Activated T-cell treated with anti-CD3 and anti-CD28 coated beads, Interleukin-2, amount 50 U/mL, for 4 hours (primary cell): ENCODE data around the gene POLR3B. TPM values are rescaled to one million over a fixed set of nuclear protein-coding genes. Genes with fewer than 3 reads are reported as not detected.

ENCODE experiments used
- ATAC-seq, 2 donors: fragments of 200-7000 bp; cut with Tn5 transposase; one replicate each; pipeline ENCODE4 v1.10.0; 2021
- DNase-seq: peaks from one replicate; pipeline ENCODE4 v3.0.0-alpha.2; 2020
- H3K27me3 Mint-ChIP-seq: one replicate; pipeline ENCODE4 v1.8.0; 2021; ENCODE audit warnings: low read depth, mixed read lengths
- H3K36me3 Mint-ChIP-seq: one replicate; pipeline ENCODE4 v1.8.0; 2022; ENCODE audit warnings: mixed read lengths; ENCODE audit not compliant: insufficient read depth
- H3K4me1 Mint-ChIP-seq: one replicate; pipeline ENCODE4 v1.8.0; 2021; ENCODE audit warnings: low read depth, mixed read lengths
- H3K4me3 Mint-ChIP-seq: one replicate; pipeline ENCODE4 v1.8.0; 2021; ENCODE audit warnings: mild to moderate bottlenecking, moderate library complexity, mixed read lengths
- H3K9me3 Mint-ChIP-seq: one replicate; pipeline ENCODE4 v1.8.0; 2021; ENCODE audit warnings: mixed read lengths
- total RNA-seq, 3 donors: library from RNA; stranded (reverse); gene quantifications; one replicate each; pipeline ENCODE4 v1.2.1, GENCODE V29; 2021

Gene POLR3B
- total RNA-seq, 3 donors from 2014 or later = 17.8 to 18.8 (median 18.2) TPM

- H3K9me3 Mint-ChIP-seq = peaks cover 17% of the 10 kb centered on the region
- DNase-seq = no peak
- no peak overlapping the region for H3K4me3 Mint-ChIP-seq
- no peak for ATAC-seq
- peaks cover under 1% of the 10 kb centered on the region for H3K27me3 Mint-ChIP-seq
- no peaks in the 10 kb centered on the region for H3K4me1 Mint-ChIP-seq
- peaks cover 2% of the 10 kb centered on the region for H3K36me3 Mint-ChIP-seq
Observed at GRCh38 chr12:106541201-106541600, 183.7 kb downstream of the POLR3B start.

GRCh38 chr12:106551410-106551809, 193.9 kb downstream of the POLR3B start:
- no peak for ATAC-seq
- Mint-ChIP-seq H3K9me3 (peaks cover 17% of the 10 kb centered on the region), H3K27me3 (peaks cover 25% of the 10 kb centered on the region), H3K4me3 (no peak overlapping the region), H3K4me1 (no peaks in the 10 kb centered on the region), H3K36me3 (no peaks in the 10 kb centered on the region)
- DNase-seq = no peak

- H3K9me3 Mint-ChIP-seq = peaks cover 20% of the 10 kb centered on the region
- ATAC-seq = no peak
- H3K4me1 Mint-ChIP-seq = no peaks in the 10 kb centered on the region
- DNase-seq = no peak
- H3K36me3 Mint-ChIP-seq = no peaks in the 10 kb centered on the region
- peaks cover 25% of the 10 kb centered on the region for H3K27me3 Mint-ChIP-seq
- H3K4me3 Mint-ChIP-seq = no peak overlapping the region
Observed at GRCh38 chr12:106552228-106552627, 194.7 kb downstream of the POLR3B start.

Other genes with a start within 250 kb of the POLR3B start
- under 1 TPM in 2 of 3 donors, not detected in 1; 0.03 to 0.05 TPM for gene NUAK1, start 218.8 kb upstream of the POLR3B start, total RNA-seq
- gene CKAP4, start 109.7 kb upstream of the POLR3B start, total RNA-seq = 10 to 100 TPM; 10.5 to 13.5 (median 10.6) TPM
- gene TCP11L2, start 55.0 kb upstream of the POLR3B start, total RNA-seq = 1 to 10 TPM; 2.5 to 3.9 (median 2.6) TPM
- gene RFX4, start 225.3 kb downstream of the POLR3B start, total RNA-seq = not detected